Measurements from ENCODE around the gene GOLGA8H. TPM values are rescaled to one million over a fixed set of nuclear protein-coding genes. Genes with fewer than 3 reads are reported as not detected.
"Not testable (repeated sequence)": the region's sequence is repeated elsewhere in the genome, so short reads cannot be mapped to it uniquely, and the experiment has no call there.

The GOLGA8H gene
- total and polyA plus RNA-seq, 2 of the 8 experiments (the other 6 are each of a cell fraction or from before 2014, with no cell fraction given), result 0.26 to 1.4 TPM

DNA sequence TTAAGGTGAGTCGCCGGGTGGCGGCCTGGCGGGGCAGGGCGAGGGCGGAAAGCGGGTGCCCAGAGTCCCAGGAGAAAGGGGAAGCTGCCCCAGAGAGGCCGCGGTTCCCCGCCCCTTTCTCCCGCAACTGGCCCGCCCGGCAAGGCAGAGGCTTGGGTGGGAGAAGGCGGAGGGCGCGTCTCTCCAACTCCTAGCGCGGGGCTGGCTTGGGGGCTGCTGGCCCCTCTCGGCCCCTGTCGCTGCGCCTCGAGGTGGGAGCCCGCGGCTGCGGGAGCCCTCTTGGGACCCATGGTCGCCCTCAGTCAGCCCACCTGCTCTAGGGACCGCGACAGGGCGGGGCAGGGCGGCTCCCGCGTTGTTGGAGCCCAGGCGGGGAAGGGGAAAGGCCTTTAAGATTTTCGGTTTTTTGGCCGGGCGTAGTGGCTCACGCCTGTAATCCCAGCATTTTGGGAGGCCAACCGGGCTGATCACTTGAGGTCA lies 30.8 kb upstream of the GOLGA8H start:
- H3K4me2 ChIP-seq (ENCODE audit: insufficient read depth in 1 of 2, low read depth in 2 of 2, low read length in 2 of 2); H2BK12ac ChIP-seq (ENCODE audit: low read depth, low read length); H3K56ac ChIP-seq (replicated peaks; ENCODE audit: insufficient read length, low read depth, low read length); H2AFZ ChIP-seq (ENCODE audit: low read length); H3K9ac ChIP-seq (replicated peaks in 1 of 4; ENCODE audit: extremely low read depth in 1 of 4, low read depth in 3 of 4, low read length in 3 of 4); POLR2A ChIA-PET (ENCODE audit: partially characterized antibody); H4K8ac ChIP-seq (ENCODE audit: extremely low read depth, insufficient read depth, low read length); H4K5ac ChIP-seq (ENCODE audit: insufficient read length, low read depth, low read length); H3K36me3 ChIP-seq (ENCODE audit: control insufficient read depth in 2 of 4, insufficient read depth in 4 of 4, low read length in 3 of 4); H4K91ac ChIP-seq (replicated peaks; ENCODE audit: insufficient read length, low read length); H2BK20ac ChIP-seq (ENCODE audit: low read length); H3K23ac ChIP-seq (ENCODE audit: insufficient read length); H3K14ac ChIP-seq (ENCODE audit: insufficient read length); CTCF ChIA-PET (ENCODE audit: partially characterized antibody); H2AK5ac ChIP-seq (ENCODE audit: low read depth, low read length); H3K27me3 ChIP-seq (replicated peaks in 1 of 4; ENCODE audit: control insufficient read depth in 3 of 4, extremely low read depth in 1 of 4, insufficient read depth in 3 of 4, low read length in 3 of 4); H3K9me3 ChIP-seq (ENCODE audit: insufficient read depth in 2 of 2, low read depth in 1 of 2, low read length in 1 of 2); H2BK5ac ChIP-seq (ENCODE audit: low read depth, low read length); H3K4me1 ChIP-seq (replicated peaks in 1 of 4; ENCODE audit: control insufficient read depth in 3 of 4, insufficient read depth in 4 of 4, low read length in 3 of 4); H2BK15ac ChIP-seq (ENCODE audit: low read length); H3K18ac ChIP-seq (ENCODE audit: extremely low read depth, low read length); H3K79me2 ChIP-seq (ENCODE audit: control insufficient read depth in 1 of 2, insufficient read depth in 2 of 2, low read length in 2 of 2); H3K79me1 ChIP-seq (ENCODE audit: low read depth, low read length); H3K4ac ChIP-seq (replicated peaks; ENCODE audit: insufficient read length, low read depth, low read length); H3K4me3 ChIP-seq (ENCODE audit: extremely low read depth in 1 of 4, insufficient read depth in 2 of 4, low read depth in 3 of 4, low read length in 4 of 4); H4K20me1 ChIP-seq (replicated peaks in 1 of 2; ENCODE audit: control insufficient read depth in 1 of 2, insufficient read depth in 2 of 2, low read length in 2 of 2); H3K23me2 ChIP-seq (ENCODE audit: low read depth, low read length); H2BK120ac ChIP-seq (replicated peaks; ENCODE audit: low read depth, low read length); H3K27ac ChIP-seq (ENCODE audit: low read depth, low read length); DNase-seq (ENCODE audit: low read depth in 1 of 2, low spot score in 2 of 2); FAIRE-seq: not testable (repeated sequence)
- no CpG with 5 or more reads among the region's 38 CpGs for WGBS, 2 experiments (ENCODE audit: extremely low coverage in 1 of 2, insufficient coverage in 1 of 2, insufficient read length in 1 of 2, insufficient replicate concordance in 2 of 2, low coverage in 1 of 2, low lambda C conversion rate in 2 of 2, missing lambda C conversion rate in 1 of 2)

DNA sequence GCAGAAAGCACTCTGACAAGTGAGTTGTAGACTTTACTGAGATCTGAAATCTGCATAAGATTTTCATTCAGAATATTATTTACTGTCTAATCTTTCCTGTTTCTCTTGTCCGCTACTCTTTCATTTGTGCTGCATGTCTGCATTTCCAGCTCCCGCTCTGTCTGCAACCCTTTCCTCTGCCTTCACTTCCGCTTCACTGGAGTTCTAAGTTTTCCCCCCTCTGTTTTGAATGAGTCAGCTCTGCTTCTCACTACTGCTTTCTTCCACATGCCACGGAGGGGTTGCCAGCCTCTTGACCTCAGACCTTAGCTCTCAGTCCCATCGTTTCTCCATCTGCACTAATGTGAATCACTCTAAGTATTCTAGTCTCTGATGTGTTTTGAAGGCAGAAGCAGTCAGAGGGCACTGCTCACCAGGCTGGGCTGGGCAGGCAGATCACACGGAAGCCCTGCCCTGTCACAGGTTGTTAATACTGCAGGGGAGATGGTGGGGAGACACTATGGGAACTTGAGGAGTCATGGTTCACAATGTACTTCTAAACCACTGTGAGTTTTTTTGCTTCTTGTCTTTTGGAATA lies 24.3 kb upstream of the GOLGA8H start:
- H3K27me3 ChIP-seq (replicated peaks in 1 of 4; ENCODE audit: control insufficient read depth in 3 of 4, extremely low read depth in 1 of 4, insufficient read depth in 3 of 4, low read length in 3 of 4); H2BK12ac ChIP-seq (ENCODE audit: low read depth, low read length); H3K18ac ChIP-seq (ENCODE audit: extremely low read depth, low read length); H2BK15ac ChIP-seq (ENCODE audit: low read length); POLR2A ChIA-PET (ENCODE audit: partially characterized antibody); H3K56ac ChIP-seq (replicated peaks; ENCODE audit: insufficient read length, low read depth, low read length); H2AFZ ChIP-seq (ENCODE audit: low read length); H3K4ac ChIP-seq (replicated peaks; ENCODE audit: insufficient read length, low read depth, low read length); H3K14ac ChIP-seq (ENCODE audit: insufficient read length); CTCF ChIA-PET (ENCODE audit: partially characterized antibody); H3K9ac ChIP-seq (replicated peaks in 1 of 4; ENCODE audit: extremely low read depth in 1 of 4, low read depth in 3 of 4, low read length in 3 of 4); H2BK5ac ChIP-seq (ENCODE audit: low read depth, low read length); H2BK120ac ChIP-seq (replicated peaks; ENCODE audit: low read depth, low read length); H4K91ac ChIP-seq (replicated peaks; ENCODE audit: insufficient read length, low read length); H4K5ac ChIP-seq (ENCODE audit: insufficient read length, low read depth, low read length); FAIRE-seq; H4K20me1 ChIP-seq (replicated peaks in 1 of 2; ENCODE audit: control insufficient read depth in 1 of 2, insufficient read depth in 2 of 2, low read length in 2 of 2); H3K27ac ChIP-seq (ENCODE audit: low read depth, low read length); H3K23me2 ChIP-seq (ENCODE audit: low read depth, low read length); H2BK20ac ChIP-seq (ENCODE audit: low read length); H4K8ac ChIP-seq (ENCODE audit: extremely low read depth, insufficient read depth, low read length); H3K4me2 ChIP-seq (ENCODE audit: insufficient read depth in 1 of 2, low read depth in 2 of 2, low read length in 2 of 2); H3K79me2 ChIP-seq (ENCODE audit: control insufficient read depth in 1 of 2, insufficient read depth in 2 of 2, low read length in 2 of 2); H3K4me1 ChIP-seq (replicated peaks in 1 of 4; ENCODE audit: control insufficient read depth in 3 of 4, insufficient read depth in 4 of 4, low read length in 3 of 4); H2AK5ac ChIP-seq (ENCODE audit: low read depth, low read length); H3K79me1 ChIP-seq (ENCODE audit: low read depth, low read length); H3K23ac ChIP-seq (ENCODE audit: insufficient read length); DNase-seq (ENCODE audit: low read depth in 1 of 2, low spot score in 2 of 2); H3K9me3 ChIP-seq (ENCODE audit: insufficient read depth in 2 of 2, low read depth in 1 of 2, low read length in 1 of 2); H3K36me3 ChIP-seq (ENCODE audit: control insufficient read depth in 2 of 4, insufficient read depth in 4 of 4, low read length in 3 of 4); H3K4me3 ChIP-seq (ENCODE audit: extremely low read depth in 1 of 4, insufficient read depth in 2 of 4, low read depth in 3 of 4, low read length in 4 of 4): not testable (repeated sequence)
- WGBS, 2 experiments (ENCODE audit: extremely low coverage in 1 of 2, insufficient coverage in 1 of 2, insufficient read length in 1 of 2, insufficient replicate concordance in 2 of 2, low coverage in 1 of 2, low lambda C conversion rate in 2 of 2, missing lambda C conversion rate in 1 of 2), result no CpG with 5 or more reads among the region's 6 CpGs
